IMR-90 (cell line): ENCODE results near the gene TMCC3. TPM values are rescaled to one million over a fixed set of nuclear protein-coding genes. Genes with fewer than 3 reads are reported as not detected.

Experiments used
- ATAC-seq: fragments of 200-7000 bp; cut with Tn5 transposase; 2 replicates; pipeline ENCODE4 v1.9.1; 2020; ENCODE audit warnings: low read depth, mild to moderate bottlenecking, moderate library complexity
- BruUV-seq: library from RNA; stranded (reverse); fragments of 400-500 nt; replicated peaks from 2 replicates; lab custom pipeline; 2021; lab: Mats Ljungman, UMichigan
- CTCF ChIA-PET: fragments of 300-600 bp; formaldehyde crosslinking; extraction: SDS; loops from one replicate; lab custom pipeline; 2021; ENCODE audit warnings: antibody characterized with exemption; lab: Yijun Ruan, JAX
- POLR2A ChIA-PET: fragments of 300-600 bp; sonication (Branson Sonifier 250); formaldehyde crosslinking; loops from one replicate; lab custom pipeline; 2022; ENCODE audit warnings: antibody characterized with exemption; ENCODE audit not compliant: unreplicated experiment; lab: Charles Lee
- DNase-seq: peaks from one replicate; pipeline ENCODE4 v3.0.0; 2013
- H2AFZ ChIP-seq: replicated peaks from 2 replicates; pipeline ENCODE3; 2013; ENCODE audit warnings: low read length, mild to moderate bottlenecking; ENCODE audit not compliant: poor library complexity
- H2AK5ac ChIP-seq: 2 replicates; pipeline ENCODE4 v1.6.1; 2013; ENCODE audit warnings: low read depth, low read length, inconsistent platforms
- H2AK9ac ChIP-seq: replicated peaks from 2 replicates; pipeline ENCODE3; 2013; ENCODE audit warnings: mild to moderate bottlenecking, low read depth, low read length, moderate library complexity; ENCODE audit not compliant: poor library complexity
- H2BK120ac ChIP-seq: 2 replicates; pipeline ENCODE4 v1.6.1; 2013; ENCODE audit warnings: low read depth, low read length, inconsistent platforms
- H2BK15ac ChIP-seq: 3 replicates; pipeline ENCODE4 v1.6.1; 2013; ENCODE audit warnings: low read depth, low read length, inconsistent platforms
- H2BK20ac ChIP-seq: 2 replicates; pipeline ENCODE4 v1.6.1; 2013; ENCODE audit warnings: low read depth, mild to moderate bottlenecking, inconsistent platforms, low read length, moderate library complexity
- H2BK5ac ChIP-seq: 2 replicates; pipeline ENCODE4 v1.6.1; 2013; ENCODE audit warnings: mild to moderate bottlenecking, low read depth, low read length, inconsistent platforms; ENCODE audit not compliant: poor library complexity, severe bottlenecking
- H3K14ac ChIP-seq: replicated peaks from 2 replicates; pipeline ENCODE4 v1.6.1; 2013; ENCODE audit warnings: low read depth, low read length, inconsistent platforms
- H3K18ac ChIP-seq: 2 replicates; pipeline ENCODE4 v1.6.1; 2013; ENCODE audit warnings: low read depth, low read length, control low read depth
- H3K23ac ChIP-seq: 2 replicates; pipeline ENCODE4 v1.6.1; 2013; ENCODE audit warnings: low read depth, low read length, inconsistent platforms
- H3K27ac ChIP-seq: 2 replicates; pipeline ENCODE4 v1.5.1; 2013; ENCODE audit warnings: mild to moderate bottlenecking, control low read depth, low read length; ENCODE audit not compliant: insufficient read depth
- H3K27me3 ChIP-seq: 2 replicates; pipeline ENCODE4 v1.6.1; 2013; ENCODE audit warnings: low read length; ENCODE audit not compliant: control insufficient read depth, insufficient read depth
- H3K36me3 ChIP-seq: 2 replicates; pipeline ENCODE4 v1.6.1; 2013; ENCODE audit warnings: low read length, mixed read lengths; ENCODE audit not compliant: control insufficient read depth, insufficient read depth
- H3K4ac ChIP-seq: 2 replicates; pipeline ENCODE4 v1.6.1; 2013; ENCODE audit warnings: low read depth, low read length, inconsistent platforms
- H3K4me1 ChIP-seq: 2 replicates; pipeline ENCODE4 v1.6.1; 2013; ENCODE audit warnings: low read length, mixed read lengths; ENCODE audit not compliant: control insufficient read depth, insufficient read depth
- H3K4me2 ChIP-seq: 2 replicates; pipeline ENCODE4 v1.6.1; 2013; ENCODE audit warnings: low read depth, mild to moderate bottlenecking, control low read depth, low read length, moderate library complexity
- H3K4me3 ChIP-seq: 2 replicates; pipeline ENCODE4 v1.5.1; 2013; ENCODE audit warnings: low read depth, mild to moderate bottlenecking, control low read depth, low read length, moderate library complexity; ENCODE audit not compliant: insufficient read depth
- H3K56ac ChIP-seq: 2 replicates; pipeline ENCODE4 v1.6.1; 2013; ENCODE audit warnings: low read length, inconsistent platforms; ENCODE audit not compliant: insufficient read depth; ENCODE audit errors: extremely low read depth
- H3K79me1 ChIP-seq, 2 experiments: 2 replicates each; pipeline ENCODE4 v1.6.1; 2013; ENCODE audit warnings: low read length in 2 of 2, inconsistent platforms in 1 of 2, low read depth in 1 of 2
- H3K9ac ChIP-seq: 2 replicates; pipeline ENCODE4 v1.6.1; 2013; ENCODE audit warnings: low read depth, low read length, control low read depth
- H3K9me1 ChIP-seq: 2 replicates; pipeline ENCODE4 v1.6.1; 2013; ENCODE audit warnings: low read length, inconsistent platforms; ENCODE audit not compliant: insufficient read depth
- H3K9me3 ChIP-seq: 2 replicates; pipeline ENCODE4 v1.6.1; 2013; ENCODE audit warnings: low read length; ENCODE audit not compliant: control insufficient read depth, insufficient read depth
- H4K20me1 ChIP-seq: 2 replicates; pipeline ENCODE4 v1.6.1; 2013; ENCODE audit warnings: low read length, inconsistent platforms; ENCODE audit not compliant: insufficient read depth
- H4K5ac ChIP-seq: 2 replicates; pipeline ENCODE4 v1.6.1; 2013; ENCODE audit warnings: mild to moderate bottlenecking, low read depth, low read length, control low read depth
- H4K8ac ChIP-seq, 2 experiments: 2 replicates each; pipeline ENCODE4 v1.6.1; 2013; ENCODE audit warnings: low read depth in 2 of 2, low read length in 2 of 2, control low read depth in 1 of 2, inconsistent platforms in 1 of 2
- H4K91ac ChIP-seq: 2 replicates; pipeline ENCODE4 v1.6.1; 2013; ENCODE audit warnings: low read depth, low read length, inconsistent platforms; ENCODE audit not compliant: insufficient read depth
- CEBPB ChIP-seq: IDR thresholded peaks from 2 replicates; pipeline ENCODE4 v1.6.1; 2012; ENCODE audit warnings: low read depth, low read length, improper control_type of control experiment
- CHD1 ChIP-seq: IDR thresholded peaks from 2 replicates; pipeline ENCODE4 v1.6.1; 2012; ENCODE audit warnings: low read depth, low read length, improper control_type of control experiment
- CTCF ChIP-seq: conservative IDR thresholded peaks from 2 replicates; pipeline ENCODE4 v1.5.1; 2012; ENCODE audit warnings: mild to moderate bottlenecking, low read depth, low read length, improper control_type of control experiment
- ELK1 ChIP-seq: fragments of 150-350 bp; IDR thresholded peaks from 2 replicates; pipeline ENCODE4 v1.6.1; 2016; ENCODE audit warnings: low read depth, mild to moderate bottlenecking, low read length, moderate library complexity, borderline replicate concordance
- FOS ChIP-seq: fragments of 150-350 bp; IDR thresholded peaks from 2 replicates; pipeline ENCODE4 v1.6.1; 2016; ENCODE audit warnings: low read depth, low read length
- MAFK ChIP-seq: IDR thresholded peaks from 2 replicates; pipeline ENCODE4 v1.6.1; 2012; ENCODE audit warnings: low read depth, low read length, improper control_type of control experiment
- MAZ ChIP-seq: IDR thresholded peaks from 2 replicates; pipeline ENCODE4 v1.6.1; 2012; ENCODE audit warnings: low read depth, mild to moderate bottlenecking, low read length, improper control_type of control experiment, moderate library complexity, borderline replicate concordance
- MXI1 ChIP-seq: IDR thresholded peaks from 2 replicates; pipeline ENCODE4 v1.6.1; 2012; ENCODE audit warnings: low read depth, mild to moderate bottlenecking, low read length, moderate library complexity, borderline replicate concordance
- NFE2L2 ChIP-seq: fragments of 150-350 bp; IDR thresholded peaks from 2 replicates; pipeline ENCODE4 v1.6.1; 2016; ENCODE audit warnings: low read depth, mild to moderate bottlenecking, low read length
- POLR2A ChIP-seq: IDR thresholded peaks from 2 replicates; pipeline ENCODE4 v1.6.1; 2012; ENCODE audit warnings: mild to moderate bottlenecking, low read depth, low read length
- RAD21 ChIP-seq: IDR thresholded peaks from 2 replicates; pipeline ENCODE4 v1.6.1; 2012; ENCODE audit warnings: low read length, improper control_type of control experiment
- RFX5 ChIP-seq: IDR thresholded peaks from 2 replicates; pipeline ENCODE4 v1.8.0; 2012; ENCODE audit warnings: low read depth, mild to moderate bottlenecking, low read length, moderate library complexity
- SMC3 ChIP-seq: fragments of 150-350 bp; IDR thresholded peaks from 2 replicates; pipeline ENCODE4 v1.6.1; 2016; ENCODE audit warnings: low read depth, mild to moderate bottlenecking, antibody characterized with exemption, low read length, moderate library complexity
- USF2 ChIP-seq: fragments of 150-350 bp; IDR thresholded peaks from 2 replicates; pipeline ENCODE4 v1.6.1; 2017; ENCODE audit warnings: mild to moderate bottlenecking, antibody characterized with exemption, low read length, low read depth
- WGBS, 2 experiments: methylation state at CpG; one replicate each; pipeline versions ENCODE4 v1.1.5 to v1.1.7; 2013; ENCODE audit warnings: missing lambda C conversion rate in 2 of 2; ENCODE audit not compliant: insufficient read length in 1 of 2; ENCODE audit errors: extremely low coverage in 2 of 2; 5-methylcytosine and 5-hydroxymethylcytosine counted together
- dilution Hi-C: fragments of 300-500 bp; cut with HindIII; formaldehyde crosslinking; loops from one replicate; pipeline ENCODE4 v1.14.3; 2018; ENCODE audit warnings: low sequenced_read_pairs; ENCODE audit not compliant: unreplicated experiment
- in situ Hi-C: fragments of 300-500 bp; cut with MboI; formaldehyde crosslinking; loops from 3 replicates; pipeline ENCODE4 v1.14.3; 2019; ENCODE audit warnings: low sequenced_read_pairs, inconsistent platforms, mixed read lengths
- intact Hi-C: fragments of 100-400 bp; cut with micrococcal nuclease; formaldehyde crosslinking; loops from 2 replicates; pipeline ENCODE4 v1.10.0; 2022
- polyA plus RNA-seq, 3 experiments: library from polyadenylated mRNA; depleted of rRNA; stranded (reverse); fragments of >200 nt; gene quantifications; 2 replicates each; pipeline ENCODE4 v1.2.3, GENCODE V29; 2012; ENCODE audit warnings: low replicate concordance in 1 of 3
- total RNA-seq: library from RNA; depleted of rRNA; stranded (reverse); fragments of >200 nt; gene quantifications from 2 replicates; pipeline ENCODE4 v1.2.3, GENCODE V29; 2012

Gene TMCC3
- total and polyA plus RNA-seq, 2 of the 4 experiments (the other 2 are of a cell fraction) = 0.14 to 0.36 TPM

- H3K9ac ChIP-seq = no peak overlapping the region
- intact Hi-C loops (no loop called here), in situ Hi-C loops (no loop called here), dilution Hi-C loops (no loop called here)
- no peaks in the 10 kb centered on the region for H3K4me1 ChIP-seq
- no peak overlapping the region for H2AFZ ChIP-seq
- H4K20me1 ChIP-seq = no peaks in the 10 kb centered on the region
- no peak overlapping the region for H4K91ac ChIP-seq
- BruUV-seq = no TSS peak
- H3K23ac ChIP-seq = no peak overlapping the region
- CTCF ChIA-PET = no interaction called here
- no peak overlapping the region for H3K4me2 ChIP-seq
- no peak overlapping the region for H3K18ac ChIP-seq
- peaks cover 10% of the 10 kb centered on the region for H3K27me3 ChIP-seq
- H2AK9ac ChIP-seq = no peak overlapping the region
- H3K9me1 ChIP-seq = no peaks in the 10 kb centered on the region
- no peak overlapping the region for H3K56ac ChIP-seq
- no peaks in the 10 kb centered on the region for H3K36me3 ChIP-seq
- no peak overlapping the region for H3K4me3 ChIP-seq
- no peak overlapping the region for H2AK5ac ChIP-seq
- no CpG with 5 or more reads among the region's 3 CpGs for WGBS, 2 experiments
- H3K14ac ChIP-seq = no peak overlapping the region
- H3K9me3 ChIP-seq = no peaks in the 10 kb centered on the region
- no peak overlapping the region for H4K8ac ChIP-seq
- no peak overlapping the region for H2BK20ac ChIP-seq
- H3K4ac ChIP-seq = no peak overlapping the region
- no peak overlapping the region for H4K5ac ChIP-seq
- H3K79me1 ChIP-seq = no peaks in the 10 kb centered on the region
- ATAC-seq (no peak), DNase-seq (no peak)
- no peak overlapping the region for H2BK15ac ChIP-seq
- TF ChIP-seq CHD1 = no peak
- no peak for TF ChIP-seq SMC3
- no peak for TF ChIP-seq MAFK
- TF ChIP-seq USF2 = no peak
- TF ChIP-seq ELK1 = no peak
- TF ChIP-seq FOS = no peak
- no peak for TF ChIP-seq CEBPB
- no peak for TF ChIP-seq MXI1
- TF ChIP-seq POLR2A = no peak
- TF ChIP-seq RFX5 = no peak
- TF ChIP-seq MAZ = no peak
- TF ChIP-seq RAD21 = no peak
- TF ChIP-seq CTCF = no peak
- no peak for TF ChIP-seq NFE2L2
- POLR2A ChIA-PET = no interaction called here
- H3K27ac ChIP-seq = no peak overlapping the region
- no peak overlapping the region for H2BK5ac ChIP-seq
- H2BK120ac ChIP-seq = no peak overlapping the region
These were observed 9.1 kb upstream of the TMCC3 start for GRCh38 chr12:94659346-94659930.
